GM19239 (cell line): ENCODE measurements around the gene SEC61B.
"Not testable (repeated sequence)": the region's sequence is repeated elsewhere in the genome, so short reads cannot be mapped to it uniquely, and the experiment has no call there.

ENCODE experiments used
- DNase-seq: peaks from one replicate; pipeline ENCODE4 v3.0.0; 2011; ENCODE audit warnings: low spot score; ENCODE audit not compliant: insufficient read length
- FAIRE-seq: peaks from 2 replicates; lab custom pipeline; 2011; peaks lifted over from hg19 to GRCh38; lab: Jason Lieb, UNC

SEC61B gene

DNA sequence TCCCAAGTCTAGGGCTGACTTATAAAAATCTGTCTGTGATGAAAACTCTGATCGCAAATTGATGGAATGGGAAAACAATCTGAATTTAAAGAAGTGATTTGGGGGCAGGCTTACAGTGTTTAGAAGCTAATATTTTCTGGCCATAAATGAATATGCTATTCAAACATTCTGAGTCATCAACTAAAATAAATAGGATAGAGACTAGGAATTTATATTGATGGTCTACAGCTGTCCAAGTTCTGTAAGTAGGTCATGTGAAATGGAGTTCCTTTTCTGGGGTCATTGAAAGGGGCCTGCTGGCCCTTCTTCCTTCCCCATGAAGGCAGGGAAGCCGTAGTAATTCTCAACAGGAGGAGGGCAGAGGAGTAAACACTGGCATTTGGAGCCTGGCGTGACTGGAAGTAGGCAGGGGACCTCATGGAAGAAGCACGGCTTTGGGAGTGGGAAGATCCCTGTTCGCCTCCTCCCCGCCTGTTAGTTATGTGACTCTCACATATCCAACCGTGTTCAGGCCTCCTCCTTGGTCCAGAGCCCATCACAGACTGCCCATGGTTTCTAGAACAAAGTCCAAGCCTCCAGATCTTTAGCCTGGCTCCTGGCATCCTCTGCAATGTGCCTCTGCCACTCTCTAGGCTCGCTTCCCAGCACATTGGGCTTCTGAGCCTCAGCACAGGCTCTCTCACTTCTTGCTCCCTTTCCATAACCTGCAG, 32.0 kb upstream of the SEC61B start:
- no peak for DNase-seq
- FAIRE-seq: no peak

DNA sequence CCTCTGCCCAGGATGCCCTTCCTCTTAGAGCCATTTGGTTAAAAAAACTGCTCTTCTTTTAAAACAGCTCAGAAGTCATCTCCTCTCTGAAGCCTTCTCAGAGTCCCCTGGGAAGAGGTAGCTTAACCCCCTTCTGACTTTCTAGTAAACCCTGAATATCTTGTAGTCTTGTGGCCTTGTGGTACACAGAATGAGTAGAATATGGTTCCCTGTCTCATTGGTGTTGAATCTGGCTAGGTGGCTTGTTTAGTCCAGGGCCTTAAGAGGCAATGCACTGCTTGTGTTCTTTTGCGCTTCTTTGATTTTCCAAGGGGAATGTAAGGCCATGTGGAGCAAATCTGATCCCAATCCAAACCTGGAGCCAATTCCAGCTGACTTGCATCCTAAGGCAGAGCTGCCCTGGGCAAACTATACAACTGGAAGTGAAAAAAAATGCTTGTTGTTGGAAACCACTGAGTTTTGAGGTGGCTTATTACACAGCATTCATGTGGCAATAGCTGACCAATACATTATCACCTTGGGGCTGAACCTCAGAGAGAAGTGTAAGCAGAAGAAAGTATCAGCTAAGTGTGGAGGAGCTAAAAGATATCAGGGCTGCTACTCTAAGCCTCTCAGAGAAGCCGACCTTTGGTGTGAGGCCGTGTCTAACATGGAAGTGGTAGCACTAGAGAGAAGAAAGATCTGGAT, 31.3 kb upstream of the SEC61B start:
- DNase-seq: no peak
- FAIRE-seq: no peak

DNA sequence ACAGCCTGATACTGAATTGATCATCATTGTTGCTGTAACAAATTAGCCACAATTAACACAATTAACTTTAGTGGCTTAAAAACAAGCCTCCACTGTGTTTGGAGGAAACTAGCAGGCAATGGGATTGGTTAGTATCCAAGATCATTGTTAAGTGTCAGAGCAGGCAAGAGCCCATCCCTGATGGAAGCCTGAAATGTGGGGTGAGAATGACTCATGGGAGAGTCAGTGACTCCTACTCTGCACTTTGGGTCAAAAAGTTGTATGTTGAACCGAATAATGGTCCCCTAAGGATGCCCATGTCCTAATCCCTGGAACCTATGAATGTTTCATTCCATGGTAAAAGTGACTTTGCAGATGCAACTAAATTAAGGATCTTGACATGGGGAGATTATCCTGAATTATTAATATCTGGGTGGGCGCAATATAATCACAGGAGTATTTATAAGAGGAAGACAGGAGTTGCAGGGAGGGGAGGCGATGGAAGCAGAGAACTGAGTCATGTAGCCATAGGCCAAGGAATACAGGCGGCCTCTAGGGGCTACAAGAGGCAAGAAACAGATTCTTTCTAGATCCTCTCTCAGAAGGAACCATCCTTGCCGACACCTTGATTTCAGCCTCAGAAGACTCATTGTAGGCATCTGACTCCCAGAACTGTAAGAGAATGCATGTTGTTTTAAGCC, 29.2 kb upstream of the SEC61B start:
- no peak for DNase-seq
- no peak for FAIRE-seq

DNA sequence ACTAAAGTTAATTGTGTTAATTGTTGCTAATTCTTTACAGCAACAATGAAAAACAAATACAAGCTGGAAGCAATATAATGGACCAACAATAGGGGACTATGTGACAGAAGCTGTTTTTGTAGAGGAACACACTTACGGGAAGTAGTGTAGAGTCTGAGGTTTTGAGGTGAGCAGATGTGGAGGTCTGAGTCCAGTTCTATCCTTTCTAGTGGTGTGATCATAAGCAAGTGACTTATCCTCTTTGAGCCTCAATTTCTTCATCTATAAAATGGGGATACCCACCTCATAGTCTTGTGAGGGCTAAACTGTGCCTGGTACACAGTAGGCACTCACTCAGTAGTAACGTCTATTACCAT, 28.6 kb upstream of the SEC61B start:
- no peak for FAIRE-seq

DNA sequence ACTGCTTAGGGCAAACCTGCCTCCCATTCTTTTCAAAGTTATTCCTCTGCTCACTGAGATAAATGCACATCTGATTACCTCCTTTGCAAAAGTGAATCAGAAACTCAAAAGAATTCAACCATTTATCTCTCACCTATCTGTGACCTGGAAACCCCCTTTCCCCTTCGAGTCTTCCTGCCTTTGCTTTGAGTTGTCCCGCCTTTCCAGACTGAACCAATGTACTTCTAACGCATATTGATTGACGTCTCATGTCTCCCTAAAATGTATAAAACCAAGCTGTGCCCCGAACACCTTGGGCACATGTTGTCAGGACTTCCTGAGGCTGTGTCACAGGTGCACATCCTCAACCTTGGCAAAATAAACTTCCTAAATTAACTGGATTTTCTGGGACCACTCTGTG, 25.6 kb upstream of the SEC61B start:
- FAIRE-seq: peak; percentile 59
- not testable (repeated sequence) for DNase-seq

More for the DNA sequence above, 28.6 kb upstream of the SEC61B start:
- no peak for DNase-seq

DNA sequence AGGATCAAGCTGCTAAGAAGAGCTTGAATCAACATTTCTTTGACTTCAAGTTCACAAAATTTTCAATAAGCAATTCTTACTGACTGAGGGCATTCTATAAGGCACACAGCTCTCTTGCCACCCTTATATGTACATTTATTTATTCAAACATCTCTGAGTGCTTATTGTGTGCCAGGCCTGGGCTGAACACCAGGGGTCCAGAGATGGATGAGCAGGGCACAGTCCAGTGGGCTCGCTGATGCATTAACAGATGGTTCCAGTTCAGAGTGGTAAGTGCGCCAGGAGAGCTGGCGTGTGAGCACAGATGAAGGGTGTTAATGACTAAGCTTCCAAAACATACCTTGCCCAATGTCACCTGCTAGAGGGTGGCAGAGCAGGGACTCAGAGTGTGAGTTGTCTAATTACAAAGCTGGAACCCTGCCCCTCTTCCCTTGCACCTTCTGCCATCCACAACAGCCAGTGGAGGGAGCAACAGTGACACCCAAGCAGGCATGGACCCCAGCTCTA, 24.9 kb upstream of the SEC61B start:
- DNase-seq (no peak), FAIRE-seq (no peak)

DNA sequence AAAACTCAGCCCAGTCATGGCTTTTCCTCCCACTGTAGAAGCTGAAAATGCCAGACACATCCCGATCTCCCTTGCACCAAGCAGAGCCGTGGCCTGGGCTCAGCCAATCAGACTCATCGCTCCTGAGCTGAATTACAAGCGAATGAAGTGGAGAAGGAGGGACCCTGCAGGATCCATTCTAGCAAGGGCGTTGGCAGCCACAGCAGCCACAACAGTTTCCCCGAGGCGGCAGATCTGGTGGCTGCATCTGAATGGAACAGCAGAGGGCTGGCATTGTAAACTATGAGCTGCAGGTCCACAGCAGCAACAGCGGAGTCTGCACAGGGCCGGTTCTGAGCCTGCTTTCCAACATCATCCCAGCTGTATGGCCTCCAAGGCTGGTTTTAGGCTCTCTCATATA, 24.1 kb upstream of the SEC61B start:
- DNase-seq (no peak), FAIRE-seq (no peak)

DNA sequence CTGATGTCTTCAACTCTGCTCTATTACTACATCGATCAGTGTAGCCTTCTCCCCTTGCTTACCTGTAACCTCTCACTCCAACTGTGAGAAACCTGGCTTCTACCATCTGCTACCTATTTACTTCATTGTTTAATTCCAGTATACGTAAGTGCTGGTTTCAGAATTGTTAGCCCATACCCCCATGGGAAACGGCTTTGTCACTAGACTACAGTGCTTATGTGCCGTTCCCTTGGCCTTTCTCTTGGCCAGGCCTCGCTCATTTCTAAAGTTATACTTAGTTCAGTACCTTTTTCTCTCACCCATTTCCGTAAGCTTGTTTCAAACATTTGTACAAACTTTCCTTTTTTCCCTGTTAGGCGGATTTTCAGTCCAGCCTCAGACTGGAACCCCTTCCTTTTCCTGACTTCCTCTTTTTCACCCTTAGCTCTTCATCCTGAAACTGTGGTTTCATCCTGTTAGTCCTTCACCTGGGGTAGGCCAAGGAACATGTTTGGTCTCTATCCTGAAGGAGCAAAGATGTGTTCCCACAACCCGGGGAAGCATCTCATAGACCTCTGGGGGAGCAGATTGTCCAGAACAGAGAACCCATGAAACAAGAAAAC, 22.0 kb upstream of the SEC61B start:
- FAIRE-seq (peak; percentile 81), DNase-seq (no peak)

DNA sequence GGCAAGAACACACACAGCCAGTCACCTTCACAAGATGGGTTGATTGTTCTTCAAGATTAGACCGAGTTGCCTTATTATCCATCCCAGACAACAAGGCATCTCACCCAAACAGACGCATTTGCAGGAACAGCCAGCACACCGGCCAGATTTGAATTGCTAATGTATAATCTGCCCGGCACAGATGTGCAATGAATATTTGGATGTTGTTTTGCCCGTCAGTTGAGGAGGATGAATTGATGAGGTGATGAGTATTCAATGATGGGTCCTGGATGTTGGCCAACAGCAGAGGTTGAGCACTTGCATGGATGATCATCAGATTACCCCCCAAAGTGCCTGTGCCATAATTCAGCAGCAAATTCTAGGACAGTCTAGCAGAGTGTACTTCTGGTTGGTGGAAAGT, 20.5 kb upstream of the SEC61B start:
- FAIRE-seq (no peak), DNase-seq (no peak)

DNA sequence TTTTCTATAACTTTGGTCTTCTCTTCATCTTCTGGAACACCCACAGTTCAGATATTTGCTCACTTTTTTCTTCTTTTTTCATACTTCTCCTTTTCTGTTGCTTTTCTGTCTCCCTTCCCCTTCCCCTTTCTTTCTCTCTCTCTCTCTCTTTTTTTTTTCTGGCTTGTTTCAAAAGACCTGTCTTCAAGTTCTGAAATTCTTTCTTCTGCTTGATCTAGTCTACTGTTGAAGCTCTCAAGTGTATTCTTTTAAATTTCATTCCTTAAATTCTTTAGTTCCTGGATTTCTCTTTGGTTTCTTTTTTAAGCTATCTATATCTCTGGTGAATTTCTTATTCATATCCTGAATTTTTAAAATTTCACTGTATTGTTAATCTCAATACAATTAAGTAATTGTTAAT, 11.5 kb upstream of the SEC61B start:
- FAIRE-seq: no peak
- DNase-seq: no peak

DNA sequence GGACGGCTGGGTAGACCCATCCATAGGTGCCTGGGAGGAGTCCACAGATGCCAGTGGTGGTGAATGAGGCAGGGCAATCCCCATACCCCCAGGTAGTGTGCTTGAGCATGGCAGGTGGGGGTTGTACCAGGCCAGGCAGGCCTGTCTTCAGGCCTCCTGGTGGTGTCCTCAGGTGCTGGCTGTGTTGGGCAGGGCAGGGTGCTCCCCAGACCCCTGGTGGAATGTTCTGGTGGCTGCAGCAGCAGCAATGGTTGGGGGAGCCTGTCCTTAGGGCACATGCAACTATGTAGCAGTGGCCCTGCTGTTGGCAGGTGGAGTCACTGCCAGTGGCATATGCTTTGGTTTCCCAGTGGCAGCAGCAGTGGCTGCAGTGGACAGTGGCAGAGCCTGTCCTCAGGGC, 10.3 kb upstream of the SEC61B start:
- FAIRE-seq: no peak
- no peak for DNase-seq

DNA sequence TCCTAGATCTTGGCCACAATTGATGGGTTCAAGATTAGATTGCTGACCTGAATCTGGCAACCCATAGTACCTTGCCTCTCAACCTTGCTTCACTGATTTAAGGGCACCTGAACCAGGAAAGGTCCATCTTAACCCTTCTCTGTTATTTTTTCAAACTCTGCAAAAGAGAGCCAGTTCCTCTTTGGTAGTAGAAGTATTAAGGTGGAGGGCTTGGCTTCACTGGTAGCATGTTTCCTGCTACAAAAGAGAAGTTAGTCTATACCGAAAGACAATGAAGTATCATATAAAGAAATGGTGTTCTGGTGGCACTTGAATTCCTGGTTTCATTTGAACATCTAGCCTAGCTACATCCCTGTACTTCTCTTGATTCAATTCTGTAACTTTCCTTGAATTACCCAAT, 8.9 kb upstream of the SEC61B start:
- no peak for DNase-seq
- peak; percentile 14 for FAIRE-seq

DNA sequence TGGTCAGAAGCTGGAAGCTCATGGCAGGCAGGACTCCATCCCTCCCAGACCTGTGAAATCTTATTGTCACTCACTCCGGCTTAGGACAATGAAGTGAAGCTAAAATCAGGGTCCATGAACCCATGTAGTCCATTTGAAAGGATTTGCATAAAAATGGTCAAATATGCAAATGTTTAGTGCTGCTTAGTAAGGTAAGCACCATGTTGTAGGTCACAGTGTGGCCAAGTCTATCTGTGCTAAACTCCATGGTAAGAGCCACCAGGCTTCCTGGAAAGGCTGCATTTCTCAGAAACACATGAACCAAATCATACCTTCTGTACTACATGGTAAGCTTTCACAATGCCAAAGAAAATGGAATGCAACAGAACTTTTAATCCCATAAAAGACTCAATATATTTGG, 6.0 kb upstream of the SEC61B start:
- FAIRE-seq (no peak), DNase-seq (no peak)

DNA sequence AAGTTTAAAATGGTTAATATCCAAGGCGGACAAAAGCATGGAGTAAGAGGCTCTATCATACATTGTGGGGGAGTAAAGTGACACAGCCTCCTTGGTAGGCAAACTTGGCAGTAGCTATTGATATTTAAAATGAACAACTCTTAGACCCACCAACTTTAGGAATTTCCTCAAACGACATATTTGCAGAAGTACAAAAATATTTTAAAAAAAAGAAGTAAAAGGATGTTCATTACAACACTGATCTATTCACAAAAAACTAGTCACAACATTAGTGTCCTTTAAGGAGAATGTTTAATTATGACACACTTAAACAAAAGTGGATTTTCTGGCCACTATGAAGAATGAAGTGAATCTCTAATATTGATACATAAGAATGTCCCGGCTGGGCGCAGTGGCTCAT, 2.1 kb upstream of the SEC61B start:
- FAIRE-seq (no peak), DNase-seq (no peak)

DNA sequence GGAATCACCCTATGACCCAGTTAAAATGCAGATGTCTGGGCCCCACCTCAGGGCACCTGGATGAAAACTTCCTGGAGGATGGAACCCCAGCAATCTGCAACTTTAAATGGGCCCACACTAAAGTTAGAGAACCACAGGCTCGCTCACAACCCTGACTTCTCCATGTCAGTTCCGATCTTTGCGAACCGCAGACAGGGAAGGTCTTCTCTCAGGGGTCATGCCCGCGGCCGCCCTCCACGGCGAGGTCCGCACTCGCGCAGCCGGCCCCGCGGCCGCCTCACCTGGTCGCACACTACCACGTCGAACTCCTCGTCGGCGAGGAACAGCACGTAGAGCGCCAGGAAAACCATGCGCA, 839 bp upstream of the SEC61B start:
- FAIRE-seq (no peak), DNase-seq (no peak)

DNA sequence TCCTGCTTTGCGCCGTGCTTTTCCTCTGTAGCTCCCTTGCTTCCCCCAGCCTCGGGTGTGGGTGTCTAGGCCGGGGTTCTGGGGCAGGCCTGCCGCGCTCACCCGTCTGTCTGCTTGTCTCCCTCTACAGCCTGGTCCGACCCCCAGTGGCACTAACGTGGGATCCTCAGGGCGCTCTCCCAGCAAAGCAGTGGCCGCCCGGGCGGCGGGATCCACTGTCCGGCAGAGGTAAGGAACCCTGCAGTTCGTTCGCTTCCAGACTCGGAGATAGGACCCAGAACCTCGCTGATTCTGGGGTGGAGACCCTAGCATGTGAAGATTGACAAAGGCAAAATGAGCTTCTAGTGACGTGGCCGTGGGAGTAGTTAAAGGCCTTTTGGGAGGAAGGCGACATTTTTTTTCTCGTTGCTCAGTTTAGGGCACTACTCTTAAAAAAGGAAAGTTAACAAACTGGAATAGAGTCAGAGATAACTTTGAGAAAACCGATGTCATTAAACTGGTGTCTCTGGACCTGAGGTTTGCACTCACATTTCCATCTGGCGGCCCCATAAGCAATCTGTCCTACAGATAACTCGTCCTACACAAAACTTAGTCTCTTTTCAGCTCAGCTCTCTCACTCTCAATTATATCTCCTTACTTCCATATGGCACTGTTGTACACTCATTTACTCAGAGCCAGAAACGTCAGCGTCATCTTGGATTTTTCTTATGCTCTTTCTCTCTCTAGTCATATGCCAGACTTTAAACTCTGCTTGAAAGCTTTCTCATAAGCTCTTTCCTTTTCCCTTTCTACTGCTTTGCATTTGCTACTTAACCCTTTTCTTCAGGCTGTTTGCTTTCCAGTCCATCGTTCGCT, 561 bp downstream of the SEC61B start:
- FAIRE-seq: no peak

DNA sequence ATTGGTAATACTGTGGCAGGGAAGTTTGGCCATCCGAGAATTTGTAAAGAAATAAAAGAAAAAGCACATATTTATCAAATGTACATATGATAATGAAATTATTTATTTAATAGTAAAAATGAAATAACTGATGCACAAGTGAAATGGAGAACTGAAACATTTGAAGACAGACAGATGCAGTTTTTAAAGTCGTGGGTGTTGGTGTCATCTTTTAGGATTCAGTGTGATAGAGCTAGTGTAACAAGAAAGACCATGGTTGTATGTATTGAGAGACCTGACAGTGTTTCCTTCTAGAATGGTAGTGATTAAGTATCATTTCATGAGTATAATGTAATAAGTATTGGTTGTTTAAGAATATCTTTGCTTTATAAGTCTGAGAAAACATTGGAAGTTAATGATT, 2.4 kb downstream of the SEC61B start:
- no peak for DNase-seq
- no peak for FAIRE-seq

More for the DNA sequence above, 561 bp downstream of the SEC61B start:
- DNase-seq: no peak

DNA sequence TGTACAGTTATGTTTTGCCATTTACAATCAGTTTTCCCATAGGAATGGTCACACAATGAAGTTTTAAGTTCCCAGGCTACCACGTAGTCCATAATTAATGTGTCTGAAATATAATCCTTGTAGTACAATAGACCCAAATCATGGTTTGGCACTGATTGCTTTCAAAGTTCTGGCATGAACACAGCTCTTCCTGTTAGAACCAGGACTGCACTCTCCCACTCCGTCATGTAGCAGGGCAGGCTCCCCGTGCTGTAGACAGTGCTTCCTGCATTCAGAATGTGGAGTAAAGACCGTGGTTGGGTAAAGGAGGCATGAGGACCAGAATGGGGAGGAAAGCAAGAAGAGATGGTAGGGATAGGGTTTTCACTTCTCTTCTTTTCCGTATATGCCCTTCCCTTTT, 4.0 kb downstream of the SEC61B start:
- DNase-seq: no peak
- no peak for FAIRE-seq

DNA sequence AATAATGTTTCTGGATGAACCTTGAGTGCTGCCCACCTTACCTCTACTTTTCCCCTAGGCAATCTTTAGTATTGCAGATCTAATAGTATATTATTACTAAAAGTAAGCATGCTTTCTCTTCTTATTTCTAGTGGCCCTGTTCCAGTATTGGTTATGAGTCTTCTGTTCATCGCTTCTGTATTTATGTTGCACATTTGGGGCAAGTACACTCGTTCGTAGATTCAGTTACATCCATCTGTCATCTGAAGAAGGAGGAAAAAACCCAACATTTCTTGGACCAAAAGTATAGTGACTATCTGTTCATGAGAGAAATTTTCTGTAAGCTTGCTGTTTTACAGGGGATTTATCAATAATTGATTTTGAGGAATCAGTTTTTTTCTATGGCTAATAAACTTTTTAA, 8.1 kb downstream of the SEC61B start:
- DNase-seq (no peak), FAIRE-seq (no peak)

DNA sequence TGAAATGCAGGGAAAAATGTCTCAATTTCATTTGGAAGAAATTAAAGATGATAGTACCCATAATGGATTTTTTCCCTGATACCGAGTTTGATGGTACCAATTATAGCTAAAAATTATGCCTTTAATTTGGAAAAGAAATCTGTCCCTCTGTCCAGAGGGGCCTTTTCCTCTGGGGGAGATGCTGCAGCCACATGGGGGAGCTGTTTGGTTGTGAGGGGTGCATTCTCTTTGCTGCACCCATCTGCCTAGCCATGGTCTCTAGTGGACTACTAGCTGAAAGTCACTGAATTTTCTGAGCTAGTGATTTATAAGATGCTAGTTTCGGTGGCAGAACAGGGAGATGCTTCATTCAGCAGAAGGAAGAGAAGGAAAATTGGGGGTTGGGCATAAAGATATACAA, 9.6 kb downstream of the SEC61B start:
- peak; percentile 84 for FAIRE-seq
- no peak for DNase-seq
